ENCODE measurements around the gene ANP32A. TPM values are rescaled to one million over a fixed set of nuclear protein-coding genes. Genes with fewer than 3 reads are reported as not detected.

The ANP32A gene
- total RNA-seq, 1 donor from 2014 or later: 90.3 TPM

GRCh38 chr15:68806220-68807060, 14.3 kb downstream of the ANP32A start:
- intact Hi-C loops (cut with DNase I): no loop called here
- ATAC-seq: peak; percentile 30
- no peak for DNase-seq (ENCODE audit: low spot score)

GRCh38 chr15:68802373-68802772, 18.3 kb downstream of the ANP32A start:
- DNase-seq (ENCODE audit: low spot score) (no peak), ATAC-seq (no peak)
- intact Hi-C loops (cut with DNase I): no loop called here

GRCh38 chr15:68801572-68802148, 19.0 kb downstream of the ANP32A start:
- DNase-seq (ENCODE audit: low spot score) (peak; percentile 21), ATAC-seq (no peak)
- intact Hi-C loops (cut with DNase I): no loop called here

GRCh38 chr15:68800875-68801274, 19.8 kb downstream of the ANP32A start:
- intact Hi-C loops (cut with DNase I): no loop called here
- DNase-seq (ENCODE audit: low spot score) (peak; percentile 3), ATAC-seq (no peak)

GRCh38 chr15:68798346-68799094, 22.2 kb downstream of the ANP32A start:
- ATAC-seq (no peak), DNase-seq (ENCODE audit: low spot score) (no peak)

GRCh38 chr15:68797599-68798345, 22.9 kb downstream of the ANP32A start:
- ATAC-seq (peak; percentile 4), DNase-seq (ENCODE audit: low spot score) (no peak)
- intact Hi-C loops (cut with DNase I): no loop called here

More at GRCh38 chr15:68798346-68799094, 22.2 kb downstream of the ANP32A start:
- intact Hi-C loops (cut with DNase I): no loop called here

- DNase-seq (ENCODE audit: low spot score) (no peak), ATAC-seq (no peak)
- intact Hi-C loops (cut with DNase I): no loop called here
These were observed 23.5 kb downstream of the ANP32A start for GRCh38 chr15:68797191-68797590.

GRCh38 chr15:68796576-68796975, 24.1 kb downstream of the ANP32A start:
- ATAC-seq (no peak), DNase-seq (ENCODE audit: low spot score) (no peak)
- intact Hi-C loops (cut with DNase I): no loop called here

- peak; percentile 97 for ATAC-seq
These were observed 25.3 kb downstream of the ANP32A start for GRCh38 chr15:68795298-68795848.

GRCh38 chr15:68794863-68795262, 25.8 kb downstream of the ANP32A start:
- peak; percentile 40 for ATAC-seq
- intact Hi-C loops (cut with DNase I): no loop called here
- no peak for DNase-seq (ENCODE audit: low spot score)

More at GRCh38 chr15:68795298-68795848, 25.3 kb downstream of the ANP32A start:
- DNase-seq (ENCODE audit: low spot score): peak; percentile 91
- intact Hi-C loops (cut with DNase I): no loop called here

- DNase-seq (ENCODE audit: low spot score) (no peak), ATAC-seq (no peak)
- intact Hi-C loops (cut with DNase I): no loop called here
These were observed 26.4 kb downstream of the ANP32A start for GRCh38 chr15:68794307-68794706.

- DNase-seq (ENCODE audit: low spot score) (no peak), ATAC-seq (no peak)
- intact Hi-C loops (cut with DNase I): no loop called here
These were observed 26.9 kb downstream of the ANP32A start for GRCh38 chr15:68793776-68794175.

- DNase-seq (ENCODE audit: low spot score) (no peak), ATAC-seq (no peak)
- intact Hi-C loops (cut with DNase I): no loop called here
These were observed 27.6 kb downstream of the ANP32A start for GRCh38 chr15:68792901-68793766.

- no peak for ATAC-seq
- DNase-seq (ENCODE audit: low spot score): no peak
- intact Hi-C loops (cut with DNase I): no loop called here
These were observed 29.0 kb downstream of the ANP32A start for GRCh38 chr15:68791431-68792283.

GRCh38 chr15:68790910-68791309, 29.8 kb downstream of the ANP32A start:
- intact Hi-C loops (cut with DNase I): no loop called here
- no peak for ATAC-seq
- no peak for DNase-seq (ENCODE audit: low spot score)

GRCh38 chr15:68790242-68790575, 30.5 kb downstream of the ANP32A start:
- no peak for ATAC-seq
- DNase-seq (ENCODE audit: low spot score): no peak
- intact Hi-C loops (cut with DNase I): no loop called here

- intact Hi-C loops (cut with DNase I): no loop called here
- DNase-seq (ENCODE audit: low spot score) (no peak), ATAC-seq (peak; percentile 55)
These were observed 31.0 kb downstream of the ANP32A start for GRCh38 chr15:68789534-68790241.
